WTC11 (cell line): ENCODE results near the gene TPD52L2. TPM values are rescaled to one million over a fixed set of nuclear protein-coding genes. Genes with fewer than 3 reads are reported as not detected.
"Not testable (repeated sequence)": the region's sequence is repeated elsewhere in the genome, so short reads cannot be mapped to it uniquely, and the experiment has no call there.

Experiments used
- ATAC-seq: fragments of 200-7000 bp; cut with Tn5 transposase; 2 replicates; pipeline ENCODE4 v1.10.0; 2021; ENCODE audit warnings: mild to moderate bottlenecking, moderate library complexity
- CTCF ChIA-PET: fragments of 300-600 bp; sonication (Branson Sonifier 250); formaldehyde crosslinking; loops from one replicate; lab custom pipeline; 2021; ENCODE audit warnings: antibody characterized with exemption; lab: Charles Lee
- POLR2A ChIA-PET: fragments of 350-600 bp; sonication (Branson Sonifier 250); formaldehyde crosslinking; loops from one replicate; lab custom pipeline; 2021; ENCODE audit warnings: antibody characterized with exemption; lab: Charles Lee
- DNase-seq: peaks from one replicate; pipeline ENCODE4 v3.0.0; 2021; ENCODE audit warnings: low spot score
- H3K27ac Mint-ChIP-seq: 2 replicates; pipeline ENCODE4 v1.8.0; 2021; ENCODE audit warnings: mixed read lengths
- H3K27me3 Mint-ChIP-seq: 2 replicates; pipeline ENCODE4 v1.8.0; 2021; ENCODE audit warnings: low read depth, mild to moderate bottlenecking, moderate library complexity, mixed read lengths
- H3K36me3 Mint-ChIP-seq: 2 replicates; pipeline ENCODE4 v1.8.0; 2021; ENCODE audit warnings: mixed read lengths
- H3K4me1 Mint-ChIP-seq: 2 replicates; pipeline ENCODE4 v1.8.0; 2022; ENCODE audit warnings: mixed read lengths
- H3K4me3 Mint-ChIP-seq: 2 replicates; pipeline ENCODE4 v1.8.0; 2021; ENCODE audit warnings: mild to moderate bottlenecking, moderate library complexity, mixed read lengths
- H3K9me3 Mint-ChIP-seq: 2 replicates; pipeline ENCODE4 v1.8.0; 2021; ENCODE audit warnings: mixed read lengths
- CDX4 ChIP-seq: fragments of 250-450 bp; sonication (Bioruptor Pico); IDR thresholded peaks from 2 replicates; pipeline ENCODE4 v1.9.0; 2021; ENCODE audit warnings: moderate library complexity, mild to moderate bottlenecking, inconsistent platforms, borderline replicate concordance
- CREB1 ChIP-seq: sonication (generic); formaldehyde crosslinking; IDR thresholded peaks from 2 replicates; pipeline ENCODE4 v1.8.0; 2023; ENCODE audit warnings: mild to moderate bottlenecking, missing genetic modification reagents
- ERG ChIP-seq: fragments of 250-450 bp; sonication (Bioruptor Pico); IDR thresholded peaks from 2 replicates; pipeline ENCODE4 v1.8.0; 2021; ENCODE audit warnings: mild to moderate bottlenecking
- ETV6 ChIP-seq: sonication (generic); formaldehyde crosslinking; IDR thresholded peaks from 2 replicates; pipeline ENCODE4 v1.8.1; 2022; ENCODE audit warnings: mild to moderate bottlenecking, missing genetic modification reagents
- GTF2I ChIP-seq: fragments of 250-450 bp; sonication (Bioruptor Pico); conservative IDR thresholded peaks from 2 replicates; pipeline ENCODE4 v1.4.0; 2021; ENCODE audit warnings: mild to moderate bottlenecking
- HMGXB4 ChIP-seq: sonication (generic); formaldehyde crosslinking; IDR thresholded peaks from 2 replicates; pipeline ENCODE4 v1.8.1; 2023; ENCODE audit warnings: mild to moderate bottlenecking, moderate library complexity, missing genetic modification reagents
- JAZF1 ChIP-seq: fragments of 250-450 bp; sonication (Bioruptor Pico); IDR thresholded peaks from 2 replicates; pipeline ENCODE4 v1.9.0; 2021; ENCODE audit warnings: moderate library complexity, mild to moderate bottlenecking, inconsistent platforms
- MAX ChIP-seq: sonication (generic); formaldehyde crosslinking; IDR thresholded peaks from 2 replicates; pipeline ENCODE4 v1.8.0; 2022; ENCODE audit warnings: mild to moderate bottlenecking, missing genetic modification reagents
- PREB ChIP-seq: sonication (generic); formaldehyde crosslinking; IDR thresholded peaks from 2 replicates; pipeline ENCODE4 v1.8.1; 2022; ENCODE audit warnings: mild to moderate bottlenecking, missing genetic modification reagents, moderate library complexity, borderline replicate concordance
- SMAD3 ChIP-seq: sonication (generic); formaldehyde crosslinking; IDR thresholded peaks from 2 replicates; pipeline ENCODE4 v1.8.0; 2022; ENCODE audit warnings: missing genetic modification reagents, mild to moderate bottlenecking, borderline replicate concordance
- USF1 ChIP-seq: sonication (generic); formaldehyde crosslinking; IDR thresholded peaks from 2 replicates; pipeline ENCODE4 v1.8.0; 2022; ENCODE audit warnings: mild to moderate bottlenecking, missing genetic modification reagents
- ZNF317 ChIP-seq: sonication (generic); formaldehyde crosslinking; IDR thresholded peaks from 2 replicates; pipeline ENCODE4 v1.8.1; 2023; ENCODE audit warnings: low read depth, mild to moderate bottlenecking, moderate library complexity, missing genetic modification reagents, borderline replicate concordance
- total RNA-seq: library from RNA; stranded (reverse); gene quantifications from 3 replicates; pipeline ENCODE4 v1.2.3, GENCODE V29; 2021
- TF ChIP-seq, protein P1 (sequence below): sonication (generic); formaldehyde crosslinking; IDR thresholded peaks from 2 replicates; pipeline ENCODE4 v1.8.1; 2023; ENCODE audit warnings: mild to moderate bottlenecking, missing genetic modification reagents
- TF ChIP-seq, protein P2 (sequence below): sonication (generic); formaldehyde crosslinking; conservative IDR thresholded peaks from 2 replicates; pipeline ENCODE4 v1.8.1; 2023; ENCODE audit warnings: mild to moderate bottlenecking, low read depth, missing genetic modification reagents, moderate library complexity

The TPD52L2 gene
- total RNA-seq, 1 experiment from 2014 or later, result 80.8 TPM

DNA sequence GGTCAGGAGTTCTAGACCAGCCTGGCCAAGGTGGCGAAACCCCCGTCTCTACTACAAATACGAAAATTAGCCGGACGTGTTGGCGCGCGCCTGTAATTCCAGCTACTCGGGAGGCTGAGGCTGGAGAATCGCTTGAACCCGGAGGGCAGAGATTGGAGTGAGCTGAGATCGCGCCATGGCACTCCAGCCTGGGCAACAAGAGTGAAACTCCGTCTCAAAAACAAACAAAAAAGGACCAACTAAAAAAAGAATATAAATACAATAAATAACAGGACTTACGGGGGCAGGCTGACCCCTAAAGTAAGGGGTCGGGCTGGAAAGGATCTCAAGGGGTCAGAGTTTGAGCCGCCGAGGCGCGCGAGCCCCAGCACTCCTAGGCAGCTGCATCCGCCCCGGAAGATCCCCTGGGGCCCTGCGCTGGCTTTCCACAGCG lies 509 bp upstream of the TPD52L2 start (continued):
- 0 out of 2 replicates have a peak, but pooled peaks have one; percentile 18 for TF ChIP-seq PREB (CRISPR knock-in tag)
- TF ChIP-seq, protein P1, sequence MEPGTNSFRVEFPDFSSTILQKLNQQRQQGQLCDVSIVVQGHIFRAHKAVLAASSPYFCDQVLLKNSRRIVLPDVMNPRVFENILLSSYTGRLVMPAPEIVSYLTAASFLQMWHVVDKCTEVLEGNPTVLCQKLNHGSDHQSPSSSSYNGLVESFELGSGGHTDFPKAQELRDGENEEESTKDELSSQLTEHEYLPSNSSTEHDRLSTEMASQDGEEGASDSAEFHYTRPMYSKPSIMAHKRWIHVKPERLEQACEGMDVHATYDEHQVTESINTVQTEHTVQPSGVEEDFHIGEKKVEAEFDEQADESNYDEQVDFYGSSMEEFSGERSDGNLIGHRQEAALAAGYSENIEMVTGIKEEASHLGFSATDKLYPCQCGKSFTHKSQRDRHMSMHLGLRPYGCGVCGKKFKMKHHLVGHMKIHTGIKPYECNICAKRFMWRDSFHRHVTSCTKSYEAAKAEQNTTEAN (CRISPR knock-in tag), result 0 out of 2 replicates have a peak, but pooled peaks have one; percentile 58
- no peak for TF ChIP-seq ZNF317 (CRISPR knock-in tag)
- TF ChIP-seq ETV6 (CRISPR knock-in tag), result no peak
- TF ChIP-seq ERG (CRISPR knock-in tag), result no peak
- TF ChIP-seq HMGXB4, result peak; percentile 10; the same call in 1 of the 2 replicates
- TF ChIP-seq CREB1, result no peak

DNA sequence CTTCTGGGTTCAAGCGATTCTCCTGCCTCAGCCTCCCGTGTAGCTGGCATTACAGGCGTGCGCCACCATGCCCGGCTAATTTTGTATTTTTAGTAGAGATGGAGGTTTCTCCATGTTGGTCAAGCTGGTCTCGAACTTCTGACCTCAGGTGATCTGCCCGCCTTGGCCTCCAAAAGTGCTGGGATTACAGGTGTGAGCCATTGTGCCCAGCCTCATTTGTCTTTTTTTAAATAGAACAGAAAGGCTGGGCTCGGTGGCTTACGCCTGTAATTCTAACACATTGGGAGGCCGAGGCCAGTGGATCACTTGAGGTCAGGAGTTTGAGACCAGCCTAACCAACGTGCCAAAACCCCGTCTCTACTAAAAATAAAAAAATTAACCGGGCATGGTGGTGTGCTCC lies 2.0 kb downstream of the TPD52L2 start:
- CTCF ChIA-PET, result interaction anchor here (5.6 kb wide), 1 partner anchor 92 kb away, joined by 68 read pairs; no protein-coding TSS in a partner anchor
- not testable (repeated sequence) for DNase-seq, H3K27ac Mint-ChIP-seq, H3K27me3 Mint-ChIP-seq, H3K9me3 Mint-ChIP-seq, ATAC-seq
- peak overlapping the region; percentile 94 for H3K4me3 Mint-ChIP-seq
- POLR2A ChIA-PET, result interaction anchor here (0.7 kb wide), 1 partner anchor 92 kb away, joined by 3 read pairs; no protein-coding TSS in a partner anchor
- peaks cover 37% of the 10 kb centered on the region for H3K36me3 Mint-ChIP-seq
- peaks cover 19% of the 10 kb centered on the region for H3K4me1 Mint-ChIP-seq

- ChIA-PET POLR2A (no interaction called here), CTCF (interaction anchor here (0.6 to 1.4 kb wide), 2 partner anchors 9 to 93 kb away, joined by 3 to 4 read pairs; no protein-coding TSS in a partner anchor)
- no peaks in the 10 kb centered on the region for H3K27me3 Mint-ChIP-seq
- no peaks in the 10 kb centered on the region for H3K9me3 Mint-ChIP-seq
- TF ChIP-seq CDX4 (CRISPR knock-in tag) (no peak), USF1 (CRISPR knock-in tag) (no peak), PREB (CRISPR knock-in tag) (no peak), JAZF1 (no peak), SMAD3 (CRISPR knock-in tag) (no peak), MAX (CRISPR knock-in tag) (no peak), ETV6 (CRISPR knock-in tag) (no peak), GTF2I (CRISPR knock-in tag) (no peak)
- TF ChIP-seq, protein P2, sequence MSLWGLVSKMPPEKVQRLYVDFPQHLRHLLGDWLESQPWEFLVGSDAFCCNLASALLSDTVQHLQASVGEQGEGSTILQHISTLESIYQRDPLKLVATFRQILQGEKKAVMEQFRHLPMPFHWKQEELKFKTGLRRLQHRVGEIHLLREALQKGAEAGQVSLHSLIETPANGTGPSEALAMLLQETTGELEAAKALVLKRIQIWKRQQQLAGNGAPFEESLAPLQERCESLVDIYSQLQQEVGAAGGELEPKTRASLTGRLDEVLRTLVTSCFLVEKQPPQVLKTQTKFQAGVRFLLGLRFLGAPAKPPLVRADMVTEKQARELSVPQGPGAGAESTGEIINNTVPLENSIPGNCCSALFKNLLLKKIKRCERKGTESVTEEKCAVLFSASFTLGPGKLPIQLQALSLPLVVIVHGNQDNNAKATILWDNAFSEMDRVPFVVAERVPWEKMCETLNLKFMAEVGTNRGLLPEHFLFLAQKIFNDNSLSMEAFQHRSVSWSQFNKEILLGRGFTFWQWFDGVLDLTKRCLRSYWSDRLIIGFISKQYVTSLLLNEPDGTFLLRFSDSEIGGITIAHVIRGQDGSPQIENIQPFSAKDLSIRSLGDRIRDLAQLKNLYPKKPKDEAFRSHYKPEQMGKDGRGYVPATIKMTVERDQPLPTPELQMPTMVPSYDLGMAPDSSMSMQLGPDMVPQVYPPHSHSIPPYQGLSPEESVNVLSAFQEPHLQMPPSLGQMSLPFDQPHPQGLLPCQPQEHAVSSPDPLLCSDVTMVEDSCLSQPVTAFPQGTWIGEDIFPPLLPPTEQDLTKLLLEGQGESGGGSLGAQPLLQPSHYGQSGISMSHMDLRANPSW (CRISPR knock-in tag), result no peak
- H3K4me1 Mint-ChIP-seq, result peaks cover 17% of the 10 kb centered on the region
- H3K36me3 Mint-ChIP-seq, result peaks cover 39% of the 10 kb centered on the region
- no peak overlapping the region for H3K4me3 Mint-ChIP-seq
- peak overlapping the region; percentile 44; the same call in 1 of the 2 replicates for H3K27ac Mint-ChIP-seq
- DNase-seq (no peak), ATAC-seq (no peak)
These were observed 3.2 kb downstream of the TPD52L2 start for GRCh38 chr20:63868264-63868663.
